ENCODE results near the gene HBD. TPM values are rescaled to one million over a fixed set of nuclear protein-coding genes. Genes with fewer than 3 reads are reported as not detected.
"Not testable (repeated sequence)": the region's sequence is repeated elsewhere in the genome, so short reads cannot be mapped to it uniquely, and the experiment has no call there.

The HBD gene
- total RNA-seq, 6 experiments from 2014 or later = not detected

GRCh38 chr11:5252192-5252918 is 18.1 kb upstream of the HBD start:
- Mint-ChIP-seq H3K4me1 (ENCODE audit: low read depth) (peaks cover 17% of the 10 kb centered on the region), H3K9me3 (no peaks in the 10 kb centered on the region), H3K4me3 (no peak overlapping the region), H3K36me3 (ENCODE audit: low read depth) (no peaks in the 10 kb centered on the region), H3K27me3 (ENCODE audit: insufficient read depth) (peaks cover 2% of the 10 kb centered on the region), H3K27ac (no peak overlapping the region)
- TF ChIP-seq, protein P1, sequence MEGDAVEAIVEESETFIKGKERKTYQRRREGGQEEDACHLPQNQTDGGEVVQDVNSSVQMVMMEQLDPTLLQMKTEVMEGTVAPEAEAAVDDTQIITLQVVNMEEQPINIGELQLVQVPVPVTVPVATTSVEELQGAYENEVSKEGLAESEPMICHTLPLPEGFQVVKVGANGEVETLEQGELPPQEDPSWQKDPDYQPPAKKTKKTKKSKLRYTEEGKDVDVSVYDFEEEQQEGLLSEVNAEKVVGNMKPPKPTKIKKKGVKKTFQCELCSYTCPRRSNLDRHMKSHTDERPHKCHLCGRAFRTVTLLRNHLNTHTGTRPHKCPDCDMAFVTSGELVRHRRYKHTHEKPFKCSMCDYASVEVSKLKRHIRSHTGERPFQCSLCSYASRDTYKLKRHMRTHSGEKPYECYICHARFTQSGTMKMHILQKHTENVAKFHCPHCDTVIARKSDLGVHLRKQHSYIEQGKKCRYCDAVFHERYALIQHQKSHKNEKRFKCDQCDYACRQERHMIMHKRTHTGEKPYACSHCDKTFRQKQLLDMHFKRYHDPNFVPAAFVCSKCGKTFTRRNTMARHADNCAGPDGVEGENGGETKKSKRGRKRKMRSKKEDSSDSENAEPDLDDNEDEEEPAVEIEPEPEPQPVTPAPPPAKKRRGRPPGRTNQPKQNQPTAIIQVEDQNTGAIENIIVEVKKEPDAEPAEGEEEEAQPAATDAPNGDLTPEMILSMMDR (IDR thresholded peaks at IDR 0.05) = no peak
- no peak for DNase-seq

GRCh38 chr11:5251746-5252145 is 17.5 kb upstream of the HBD start:
- Mint-ChIP-seq H3K27me3 (ENCODE audit: insufficient read depth) (peaks cover 2% of the 10 kb centered on the region), H3K4me3 (no peak overlapping the region), H3K4me1 (ENCODE audit: low read depth) (peaks cover 23% of the 10 kb centered on the region), H3K9me3 (no peaks in the 10 kb centered on the region), H3K27ac (no peak overlapping the region), H3K36me3 (ENCODE audit: low read depth) (no peaks in the 10 kb centered on the region)
- no peak for DNase-seq
- TF ChIP-seq, protein P1 (IDR thresholded peaks at IDR 0.05) = no peak

DNA sequence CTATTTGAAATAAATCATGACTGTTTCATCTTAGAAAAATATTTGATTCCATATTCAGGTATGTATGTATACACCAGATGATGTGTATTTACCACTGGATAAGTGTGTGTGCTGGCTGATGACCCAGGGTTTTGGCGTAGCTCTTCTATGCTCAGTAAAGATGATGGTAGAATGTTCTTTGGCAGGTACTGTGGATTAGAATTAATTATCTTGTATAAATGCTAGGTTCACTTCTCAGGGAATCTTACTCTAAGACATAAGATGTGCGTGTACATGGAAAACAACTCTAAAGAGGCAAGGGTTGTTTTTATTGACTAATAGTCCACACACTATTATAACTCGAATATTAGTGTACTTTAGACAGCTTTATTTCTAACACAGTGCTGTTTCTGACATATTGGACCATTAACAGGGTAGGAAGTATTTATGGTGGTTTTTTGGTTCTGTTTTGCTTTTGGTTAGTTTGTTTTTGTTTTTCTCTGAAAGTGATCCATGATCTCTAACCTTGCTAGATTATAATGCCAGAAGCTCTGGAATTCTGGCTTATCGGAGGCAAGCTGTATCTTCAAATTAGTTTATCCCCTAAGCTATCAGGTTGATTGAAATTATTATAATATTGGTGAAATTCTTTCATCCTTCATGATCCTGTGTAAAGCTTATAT is 16.4 kb upstream of the HBD start:
- H3K27ac Mint-ChIP-seq = no peak overlapping the region
- peaks cover 2% of the 10 kb centered on the region for H3K27me3 Mint-ChIP-seq (ENCODE audit: insufficient read depth)
- H3K36me3 Mint-ChIP-seq (ENCODE audit: low read depth) = no peaks in the 10 kb centered on the region
- TF ChIP-seq, protein P1 (IDR thresholded peaks at IDR 0.05) = no peak
- DNase-seq = no peak
- no peaks in the 10 kb centered on the region for H3K9me3 Mint-ChIP-seq
- H3K4me3 Mint-ChIP-seq = no peak overlapping the region
- H3K4me1 Mint-ChIP-seq (ENCODE audit: low read depth) = peaks cover 34% of the 10 kb centered on the region

DNA sequence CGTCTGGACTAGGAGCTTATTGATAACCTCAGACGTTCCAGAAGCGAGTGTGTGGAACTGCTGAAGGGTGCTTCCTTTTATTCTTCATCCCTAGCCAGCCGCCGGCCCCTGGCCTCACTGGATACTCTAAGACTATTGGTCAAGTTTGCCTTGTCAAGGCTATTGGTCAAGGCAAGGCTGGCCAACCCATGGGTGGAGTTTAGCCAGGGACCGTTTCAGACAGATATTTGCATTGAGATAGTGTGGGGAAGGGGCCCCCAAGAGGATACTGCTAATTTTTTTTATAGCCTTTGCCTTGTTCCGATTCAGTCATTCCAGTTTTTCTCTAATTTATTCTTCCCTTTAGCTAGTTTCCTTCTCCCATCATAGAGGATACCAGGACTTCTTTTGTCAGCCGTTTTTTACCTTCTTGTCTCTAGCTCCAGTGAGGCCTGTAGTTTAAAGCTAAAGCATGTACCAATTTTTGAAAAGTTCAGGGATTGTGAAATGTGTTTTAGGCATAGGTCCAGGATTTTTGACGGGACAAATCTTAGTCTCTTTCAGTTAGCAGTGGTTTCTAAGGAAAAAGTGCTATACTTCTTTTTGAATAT is 15.6 kb upstream of the HBD start, which contains the start of gene HBG1:
HBG1 (minus strand) TSS at position 51 of the 590 bp plus-strand sequence. CDS start 53 bp downstream, outside the sequence.
- not testable (repeated sequence) for DNase-seq

DNA sequence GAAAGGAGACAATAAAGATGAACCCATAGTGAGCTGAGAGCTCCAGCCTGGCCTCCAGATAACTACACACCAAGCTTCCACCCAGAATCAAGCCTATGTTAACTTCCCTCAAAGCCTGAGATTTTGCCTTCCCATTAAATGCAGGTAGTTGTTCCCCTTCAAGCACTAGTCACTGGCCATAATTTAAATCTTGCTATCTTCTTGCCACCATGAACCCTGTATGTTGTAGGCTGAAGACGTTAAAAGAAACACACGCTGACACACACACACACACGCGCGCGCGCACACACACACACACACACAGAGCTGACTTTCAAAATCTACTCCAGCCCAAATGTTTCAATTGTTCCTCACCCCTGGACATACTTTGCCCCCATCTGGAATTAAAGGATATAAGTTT is 14.2 kb upstream of the HBD start:
- H3K36me3 Mint-ChIP-seq (ENCODE audit: low read depth); H3K27me3 Mint-ChIP-seq (ENCODE audit: insufficient read depth); H3K9me3 Mint-ChIP-seq; H3K27ac Mint-ChIP-seq; DNase-seq; H3K4me3 Mint-ChIP-seq: not testable (repeated sequence)
- peaks cover 34% of the 10 kb centered on the region for H3K4me1 Mint-ChIP-seq (ENCODE audit: low read depth)

More for the DNA sequence above, 15.6 kb upstream of the HBD start, which contains the start of gene HBG1:
- H3K4me1 Mint-ChIP-seq (ENCODE audit: low read depth) = peaks cover 34% of the 10 kb centered on the region
- H3K27me3 Mint-ChIP-seq (ENCODE audit: insufficient read depth); H3K4me3 Mint-ChIP-seq; H3K9me3 Mint-ChIP-seq; H3K36me3 Mint-ChIP-seq (ENCODE audit: low read depth); H3K27ac Mint-ChIP-seq: not testable (repeated sequence)

GRCh38 chr11:5247472-5248192 is 13.3 kb upstream of the HBD start:
- H3K27me3 Mint-ChIP-seq (ENCODE audit: insufficient read depth) = peaks cover 2% of the 10 kb centered on the region; the same call in 1 of the 2 replicates
- peaks cover 30% of the 10 kb centered on the region for H3K4me1 Mint-ChIP-seq (ENCODE audit: low read depth)
- TF ChIP-seq, protein P1 (IDR thresholded peaks at IDR 0.05) = no peak
- no peaks in the 10 kb centered on the region for H3K9me3 Mint-ChIP-seq
- no peak overlapping the region; the same call in 1 of the 2 replicates for H3K4me3 Mint-ChIP-seq
- H3K36me3 Mint-ChIP-seq (ENCODE audit: low read depth) = no peaks in the 10 kb centered on the region
- DNase-seq = no peak
- no peak overlapping the region for H3K27ac Mint-ChIP-seq

Measured in HFFc6 (cell line).